Glutamatergic neuron (in vitro differentiated cells): Measurements from ENCODE around the gene TRIO. TPM values are rescaled to one million over a fixed set of nuclear protein-coding genes. Genes with fewer than 3 reads are reported as not detected.
A peak's percentile ranks its signal among the peaks of the same experiment; 100 is the strongest.

ENCODE experiments used
- DNase-seq: peaks from one replicate; pipeline ENCODE4 v3.0.0; 2022
- H3K27ac Mint-ChIP-seq: one replicate; pipeline ENCODE4 v1.8.0; 2020; ENCODE audit warnings: mild to moderate bottlenecking, mixed read lengths, inconsistent platforms; ENCODE audit not compliant: unreplicated experiment
- H3K27me3 Mint-ChIP-seq: one replicate; pipeline ENCODE4 v1.8.0; 2020; ENCODE audit warnings: mild to moderate bottlenecking, moderate library complexity, mixed read lengths, inconsistent platforms; ENCODE audit not compliant: unreplicated experiment
- H3K36me3 Mint-ChIP-seq: one replicate; pipeline ENCODE4 v1.8.0; 2020; ENCODE audit warnings: mild to moderate bottlenecking, mixed read lengths, inconsistent platforms; ENCODE audit not compliant: unreplicated experiment
- H3K4me1 Mint-ChIP-seq: one replicate; pipeline ENCODE4 v1.8.0; 2020; ENCODE audit warnings: mild to moderate bottlenecking, low read depth, mixed read lengths, inconsistent platforms; ENCODE audit not compliant: unreplicated experiment
- H3K4me3 Mint-ChIP-seq: one replicate; pipeline ENCODE4 v1.8.0; 2020; ENCODE audit warnings: mild to moderate bottlenecking, mixed read lengths, inconsistent platforms; ENCODE audit not compliant: unreplicated experiment
- H3K9me3 Mint-ChIP-seq: one replicate; pipeline ENCODE4 v1.8.0; 2020; ENCODE audit warnings: mild to moderate bottlenecking, moderate library complexity, mixed read lengths, inconsistent platforms; ENCODE audit not compliant: unreplicated experiment
- total RNA-seq: library from RNA; stranded (reverse); fragmentation: NEBNext Ultra II Directional; extraction: Animal tissue kit (Norgen Biotek cat#: 25700); gene quantifications from one replicate; pipeline ENCODE4 v1.2.1, GENCODE V29; 2021; ENCODE audit not compliant: unreplicated experiment
- TF ChIP-seq, protein P1 (sequence below): fragments of 200-600 bp; sonication (generic); IDR thresholded peaks from one replicate; pipeline ENCODE4 v1.5.0; 2021; ENCODE audit not compliant: partially characterized antibody, unreplicated experiment

The TRIO gene
- total RNA-seq, 1 donor from 2014 or later: 281 TPM

- peaks cover 17% of the 10 kb centered on the region for H3K27me3 Mint-ChIP-seq
- no peak overlapping the region for H3K27ac Mint-ChIP-seq
- H3K9me3 Mint-ChIP-seq: peaks cover 9% of the 10 kb centered on the region
- peaks cover 14% of the 10 kb centered on the region for H3K36me3 Mint-ChIP-seq
- TF ChIP-seq, protein P1, sequence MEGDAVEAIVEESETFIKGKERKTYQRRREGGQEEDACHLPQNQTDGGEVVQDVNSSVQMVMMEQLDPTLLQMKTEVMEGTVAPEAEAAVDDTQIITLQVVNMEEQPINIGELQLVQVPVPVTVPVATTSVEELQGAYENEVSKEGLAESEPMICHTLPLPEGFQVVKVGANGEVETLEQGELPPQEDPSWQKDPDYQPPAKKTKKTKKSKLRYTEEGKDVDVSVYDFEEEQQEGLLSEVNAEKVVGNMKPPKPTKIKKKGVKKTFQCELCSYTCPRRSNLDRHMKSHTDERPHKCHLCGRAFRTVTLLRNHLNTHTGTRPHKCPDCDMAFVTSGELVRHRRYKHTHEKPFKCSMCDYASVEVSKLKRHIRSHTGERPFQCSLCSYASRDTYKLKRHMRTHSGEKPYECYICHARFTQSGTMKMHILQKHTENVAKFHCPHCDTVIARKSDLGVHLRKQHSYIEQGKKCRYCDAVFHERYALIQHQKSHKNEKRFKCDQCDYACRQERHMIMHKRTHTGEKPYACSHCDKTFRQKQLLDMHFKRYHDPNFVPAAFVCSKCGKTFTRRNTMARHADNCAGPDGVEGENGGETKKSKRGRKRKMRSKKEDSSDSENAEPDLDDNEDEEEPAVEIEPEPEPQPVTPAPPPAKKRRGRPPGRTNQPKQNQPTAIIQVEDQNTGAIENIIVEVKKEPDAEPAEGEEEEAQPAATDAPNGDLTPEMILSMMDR: no peak
- DNase-seq: no peak
- peaks cover 25% of the 10 kb centered on the region for H3K4me1 Mint-ChIP-seq
- no peak overlapping the region for H3K4me3 Mint-ChIP-seq
Measured at GRCh38 chr5:14358536-14358935, 215.4 kb downstream of the TRIO start.

GRCh38 chr5:14359069-14360043, 216.2 kb downstream of the TRIO start:
- peaks cover 8% of the 10 kb centered on the region for H3K9me3 Mint-ChIP-seq
- peaks cover 14% of the 10 kb centered on the region for H3K36me3 Mint-ChIP-seq
- peaks cover 25% of the 10 kb centered on the region for H3K4me1 Mint-ChIP-seq
- TF ChIP-seq, protein P1: no peak
- DNase-seq: no peak
- peak overlapping the region; percentile 42 for H3K4me3 Mint-ChIP-seq
- peak overlapping the region; percentile 48 for H3K27ac Mint-ChIP-seq
- H3K27me3 Mint-ChIP-seq: peaks cover 17% of the 10 kb centered on the region

DNA sequence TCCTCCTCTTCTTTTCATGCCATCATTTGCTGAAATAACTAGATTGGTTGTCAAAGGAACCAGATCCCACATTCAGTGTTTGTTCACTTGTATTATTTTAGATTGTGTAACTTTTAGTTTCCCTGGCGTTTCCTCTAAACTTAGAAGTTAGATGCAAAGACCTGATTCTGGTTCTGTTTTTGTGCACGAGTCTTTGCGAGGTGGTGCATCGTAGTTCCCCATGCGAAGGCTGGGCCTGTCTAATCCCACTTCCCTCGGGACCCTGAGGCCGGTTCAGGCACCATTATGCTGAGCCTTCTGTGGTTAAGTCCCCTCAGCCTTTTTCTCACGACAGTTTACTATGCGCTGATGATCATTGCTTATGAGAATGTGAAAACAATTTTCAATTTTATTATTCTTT, 219.3 kb downstream of the TRIO start:
- DNase-seq: peak; percentile 68
- Mint-ChIP-seq H3K4me1 (peaks cover 13% of the 10 kb centered on the region), H3K27ac (no peak overlapping the region), H3K4me3 (peak overlapping the region; percentile 22), H3K27me3 (peaks cover 13% of the 10 kb centered on the region), H3K9me3 (peaks cover 3% of the 10 kb centered on the region), H3K36me3 (peaks cover 19% of the 10 kb centered on the region)
- TF ChIP-seq, protein P1: no peak

- TF ChIP-seq, protein P1: no peak
- no peak overlapping the region for H3K4me3 Mint-ChIP-seq
- peaks cover 1% of the 10 kb centered on the region for H3K9me3 Mint-ChIP-seq
- H3K27ac Mint-ChIP-seq: no peak overlapping the region
- H3K4me1 Mint-ChIP-seq: peaks cover 11% of the 10 kb centered on the region
- DNase-seq: no peak
- peaks cover 8% of the 10 kb centered on the region for H3K27me3 Mint-ChIP-seq
- peaks cover 19% of the 10 kb centered on the region for H3K36me3 Mint-ChIP-seq
Measured at GRCh38 chr5:14364096-14364495, 221.0 kb downstream of the TRIO start.
